Ishikawa (cell line): Measurements from ENCODE around the gene TRIO.

Source experiments
- EGR1 ChIP-seq: IDR thresholded peaks from 2 replicates; pipeline ENCODE4 v1.6.1; 2012
- EP300 ChIP-seq: IDR thresholded peaks from 2 replicates; pipeline ENCODE4 v1.6.1; 2012; ENCODE audit warnings: borderline replicate concordance
- NFIC ChIP-seq: IDR thresholded peaks from 2 replicates; pipeline ENCODE4 v1.6.1; 2012
- TAF1 ChIP-seq: IDR thresholded peaks from 2 replicates; pipeline ENCODE4 v1.6.1; 2012; ENCODE audit warnings: low read depth, mild to moderate bottlenecking
- TF ChIP-seq, protein P1 (sequence below): IDR thresholded peaks from 2 replicates; pipeline ENCODE4 v1.6.1; 2012; ENCODE audit warnings: low read depth, mild to moderate bottlenecking

DNA sequence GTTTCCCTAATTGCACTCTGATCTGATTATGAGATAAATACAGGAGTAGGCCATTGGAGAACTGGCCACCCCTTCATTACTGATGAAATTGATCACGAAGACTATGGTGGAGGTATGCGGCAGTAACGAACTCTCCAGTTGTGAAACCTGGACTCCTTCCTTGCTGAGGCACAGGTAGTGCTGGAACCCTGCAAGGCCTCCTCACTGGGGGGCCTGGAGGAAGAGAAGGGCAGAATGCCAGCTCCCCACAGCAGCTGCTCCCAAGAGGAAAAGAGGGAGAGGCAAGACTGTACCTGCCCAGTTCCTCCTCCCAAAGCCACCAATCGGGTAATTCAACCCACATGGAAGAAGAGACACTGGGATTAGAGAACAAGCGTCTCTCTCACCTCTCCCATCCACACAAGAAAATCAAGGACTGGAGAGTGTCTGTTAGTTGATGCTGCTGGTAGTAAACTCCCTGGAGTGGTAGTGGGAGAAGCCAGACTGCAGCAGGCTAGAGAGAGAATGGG is 19.1 kb upstream of the TRIO start:
- TF ChIP-seq EGR1 (no peak), TAF1 (no peak), EP300 (no peak), NFIC (no peak)
- TF ChIP-seq, protein P1, sequence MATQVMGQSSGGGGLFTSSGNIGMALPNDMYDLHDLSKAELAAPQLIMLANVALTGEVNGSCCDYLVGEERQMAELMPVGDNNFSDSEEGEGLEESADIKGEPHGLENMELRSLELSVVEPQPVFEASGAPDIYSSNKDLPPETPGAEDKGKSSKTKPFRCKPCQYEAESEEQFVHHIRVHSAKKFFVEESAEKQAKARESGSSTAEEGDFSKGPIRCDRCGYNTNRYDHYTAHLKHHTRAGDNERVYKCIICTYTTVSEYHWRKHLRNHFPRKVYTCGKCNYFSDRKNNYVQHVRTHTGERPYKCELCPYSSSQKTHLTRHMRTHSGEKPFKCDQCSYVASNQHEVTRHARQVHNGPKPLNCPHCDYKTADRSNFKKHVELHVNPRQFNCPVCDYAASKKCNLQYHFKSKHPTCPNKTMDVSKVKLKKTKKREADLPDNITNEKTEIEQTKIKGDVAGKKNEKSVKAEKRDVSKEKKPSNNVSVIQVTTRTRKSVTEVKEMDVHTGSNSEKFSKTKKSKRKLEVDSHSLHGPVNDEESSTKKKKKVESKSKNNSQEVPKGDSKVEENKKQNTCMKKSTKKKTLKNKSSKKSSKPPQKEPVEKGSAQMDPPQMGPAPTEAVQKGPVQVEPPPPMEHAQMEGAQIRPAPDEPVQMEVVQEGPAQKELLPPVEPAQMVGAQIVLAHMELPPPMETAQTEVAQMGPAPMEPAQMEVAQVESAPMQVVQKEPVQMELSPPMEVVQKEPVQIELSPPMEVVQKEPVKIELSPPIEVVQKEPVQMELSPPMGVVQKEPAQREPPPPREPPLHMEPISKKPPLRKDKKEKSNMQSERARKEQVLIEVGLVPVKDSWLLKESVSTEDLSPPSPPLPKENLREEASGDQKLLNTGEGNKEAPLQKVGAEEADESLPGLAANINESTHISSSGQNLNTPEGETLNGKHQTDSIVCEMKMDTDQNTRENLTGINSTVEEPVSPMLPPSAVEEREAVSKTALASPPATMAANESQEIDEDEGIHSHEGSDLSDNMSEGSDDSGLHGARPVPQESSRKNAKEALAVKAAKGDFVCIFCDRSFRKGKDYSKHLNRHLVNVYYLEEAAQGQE = no peak
